Activated CD8-positive, alpha-beta memory T cell treated with anti-CD3 and anti-CD28 coated beads, Interleukin-2, amount 50 U/mL, for 48 hours (primary cell): ENCODE measurements around the gene ADAMTS2.
"Not testable (repeated sequence)": the region's sequence is repeated elsewhere in the genome, so short reads cannot be mapped to it uniquely, and the experiment has no call there.

ENCODE experiments used
- DNase-seq: peaks from one replicate; pipeline ENCODE4 v3.0.0-alpha.2; 2020

The ADAMTS2 gene

GRCh38 chr5:179119415-179120170, 225.7 kb downstream of the ADAMTS2 start:
- no peak for DNase-seq

- DNase-seq = no peak
These were observed 226.4 kb downstream of the ADAMTS2 start for GRCh38 chr5:179118756-179119414.

GRCh38 chr5:179118338-179118737, 226.9 kb downstream of the ADAMTS2 start:
- no peak for DNase-seq

GRCh38 chr5:179115845-179116524, 229.3 kb downstream of the ADAMTS2 start:
- DNase-seq = no peak

GRCh38 chr5:179115307-179115706, 230.0 kb downstream of the ADAMTS2 start:
- DNase-seq = no peak

- DNase-seq = no peak
These were observed 230.5 kb downstream of the ADAMTS2 start for GRCh38 chr5:179114756-179115155.

- DNase-seq = no peak
These were observed 231.2 kb downstream of the ADAMTS2 start for GRCh38 chr5:179113945-179114641.

- no peak for DNase-seq
These were observed 232.1 kb downstream of the ADAMTS2 start for GRCh38 chr5:179113143-179113530.

- no peak for DNase-seq
These were observed 232.7 kb downstream of the ADAMTS2 start for GRCh38 chr5:179112469-179113142.

- no peak for DNase-seq
These were observed 233.7 kb downstream of the ADAMTS2 start for GRCh38 chr5:179111267-179112207.

- no peak for DNase-seq
These were observed 234.7 kb downstream of the ADAMTS2 start for GRCh38 chr5:179110528-179110927.

- DNase-seq = not testable (repeated sequence)
These were observed 244.0 kb downstream of the ADAMTS2 start for GRCh38 chr5:179101282-179101681.

- no peak for DNase-seq
These were observed 255.8 kb downstream of the ADAMTS2 start for GRCh38 chr5:179089502-179089901.

- no peak for DNase-seq
These were observed 264.5 kb downstream of the ADAMTS2 start for GRCh38 chr5:179080724-179081123.

- DNase-seq = no peak
These were observed 265.9 kb downstream of the ADAMTS2 start for GRCh38 chr5:179079165-179079987.

GRCh38 chr5:179065703-179066102, 279.6 kb downstream of the ADAMTS2 start:
- no peak for DNase-seq

GRCh38 chr5:179061025-179061424, 284.2 kb downstream of the ADAMTS2 start:
- no peak for DNase-seq
